Measurements from ENCODE around the gene CDHR3.

GRCh38 chr7:105974471-105974870 lies 11.4 kb downstream of the CDHR3 start:
- TF ChIP-seq TAF1 (IDR thresholded peaks at IDR 0.05; ENCODE audit: borderline replicate concordance, low read depth, low read length) (no peak), POLR2A (IDR thresholded peaks at IDR 0.05; ENCODE audit: low read depth, low read length) (no peak), NFXL1 (IDR thresholded peaks at IDR 0.05; ENCODE audit: borderline replicate concordance) (no peak)

All from GM12878 (cell line).